ENCODE measurements around the gene TNPO3.
"Not testable (repeated sequence)": the region's sequence is repeated elsewhere in the genome, so short reads cannot be mapped to it uniquely, and the experiment has no call there.

TNPO3 gene

DNA sequence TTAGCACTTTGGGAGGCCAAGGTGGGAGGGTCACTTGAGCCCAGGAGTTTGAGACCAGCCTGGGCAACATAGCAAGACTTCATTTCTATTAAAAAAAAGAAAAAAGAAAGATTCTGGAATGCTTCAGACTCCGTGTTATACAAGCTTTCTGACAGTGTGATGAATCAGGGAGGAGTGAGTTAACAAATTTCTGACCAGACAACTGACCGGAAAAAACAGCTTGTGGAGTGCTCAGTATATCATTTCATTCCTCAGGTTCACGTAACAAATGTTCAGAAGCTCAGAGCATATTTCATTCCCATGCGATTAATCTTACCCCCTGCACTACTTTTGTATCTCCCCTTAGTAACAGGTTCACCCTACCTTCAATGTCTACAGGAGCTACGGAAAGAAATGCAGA lies 28.6 kb upstream of the TNPO3 start:
- DNase-seq (ENCODE audit: insufficient read length, low spot score) (no peak), FAIRE-seq (no peak)
- TF ChIP-seq POLR2A (IDR thresholded peaks at IDR 0.05; ENCODE audit: low read depth, low read length): no peak

DNA sequence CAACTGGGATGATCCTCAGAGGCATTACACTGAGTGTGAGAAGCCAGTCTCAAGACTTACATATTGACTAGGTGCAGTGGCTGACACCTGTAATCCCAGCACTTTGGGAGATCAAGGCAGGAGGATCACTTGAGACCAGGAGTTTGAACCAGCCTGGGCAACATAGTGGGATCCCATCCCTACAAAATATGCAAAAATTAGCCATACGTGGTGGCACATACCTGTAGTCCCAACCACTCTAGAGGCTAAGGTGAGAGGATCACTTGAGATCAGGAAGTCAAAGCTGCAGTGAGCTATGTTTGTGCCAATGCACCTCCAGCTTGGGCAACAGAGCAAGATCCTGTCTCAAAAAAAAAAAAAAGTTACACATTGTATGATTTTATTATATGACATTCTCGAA lies 23.5 kb upstream of the TNPO3 start:
- no peak for TF ChIP-seq POLR2A (IDR thresholded peaks at IDR 0.05; ENCODE audit: low read depth, low read length)
- FAIRE-seq (no peak), DNase-seq (ENCODE audit: insufficient read length, low spot score) (no peak)

GRCh38 chr7:129076886-129077285 lies 22.0 kb upstream of the TNPO3 start:
- no peak for FAIRE-seq
- no peak for TF ChIP-seq POLR2A (IDR thresholded peaks at IDR 0.05; ENCODE audit: low read depth, low read length)

GRCh38 chr7:129074994-129075393 lies 20.1 kb upstream of the TNPO3 start:
- no peak for TF ChIP-seq POLR2A (IDR thresholded peaks at IDR 0.05; ENCODE audit: low read depth, low read length)
- FAIRE-seq (no peak), DNase-seq (ENCODE audit: insufficient read length, low spot score) (no peak)

More at GRCh38 chr7:129076886-129077285, 22.0 kb upstream of the TNPO3 start:
- DNase-seq (ENCODE audit: insufficient read length, low spot score): no peak

DNA sequence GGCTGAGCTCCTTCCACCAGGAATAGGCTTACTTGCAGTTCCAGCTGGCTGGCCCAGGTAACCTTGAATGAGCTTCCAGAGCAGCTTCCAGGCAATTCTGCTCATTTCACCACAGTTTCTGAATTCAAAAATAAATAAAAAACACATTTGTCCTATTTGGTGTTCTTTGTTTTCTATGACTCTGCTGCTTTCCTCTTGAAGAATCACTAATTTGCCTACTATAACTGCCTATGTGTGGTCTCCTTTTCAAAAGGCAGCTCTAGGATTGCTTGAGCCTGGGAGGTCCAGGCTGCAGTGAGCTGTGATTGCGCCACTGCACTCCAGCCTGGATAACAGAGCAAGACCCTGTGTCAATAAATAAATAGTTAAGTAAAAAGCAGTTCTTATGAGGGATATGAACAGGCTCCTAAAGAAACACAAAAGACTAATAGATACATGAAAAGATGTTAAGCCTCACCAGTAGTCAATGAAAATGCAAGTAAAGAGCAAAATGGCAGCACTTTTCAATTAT lies 19.5 kb upstream of the TNPO3 start:
- no peak for TF ChIP-seq POLR2A (IDR thresholded peaks at IDR 0.05; ENCODE audit: low read depth, low read length)
- FAIRE-seq (no peak), DNase-seq (ENCODE audit: insufficient read length, low spot score) (no peak)

DNA sequence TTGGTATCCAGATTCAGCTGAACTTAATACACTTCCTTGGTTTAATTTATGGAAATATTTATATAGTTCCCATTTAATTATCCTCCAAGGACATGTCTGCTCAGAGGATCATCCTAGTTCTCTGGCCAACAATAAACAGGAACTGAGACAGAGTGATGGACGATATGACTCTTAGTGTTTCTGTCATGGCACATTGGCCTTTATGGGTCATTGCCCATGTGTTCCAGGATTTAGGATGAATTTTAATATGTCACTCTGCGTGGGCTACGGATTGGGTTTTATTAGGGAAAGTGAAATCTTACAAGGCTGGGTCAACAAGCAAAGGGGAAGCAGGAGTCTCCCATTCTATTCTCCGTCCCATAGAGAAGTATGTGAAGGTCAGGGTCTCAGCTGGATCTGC lies 18.8 kb upstream of the TNPO3 start:
- DNase-seq (ENCODE audit: insufficient read length, low spot score) (no peak), FAIRE-seq (no peak)
- TF ChIP-seq POLR2A (IDR thresholded peaks at IDR 0.05; ENCODE audit: low read depth, low read length): no peak

- no peak for TF ChIP-seq POLR2A (IDR thresholded peaks at IDR 0.05; ENCODE audit: low read depth, low read length)
- DNase-seq (ENCODE audit: insufficient read length, low spot score) (no peak), FAIRE-seq (no peak)
Observed at GRCh38 chr7:129073204-129073603, 18.3 kb upstream of the TNPO3 start.

GRCh38 chr7:129072479-129073011 lies 17.6 kb upstream of the TNPO3 start:
- TF ChIP-seq POLR2A (IDR thresholded peaks at IDR 0.05; ENCODE audit: low read depth, low read length): no peak
- no peak for DNase-seq (ENCODE audit: insufficient read length, low spot score)
- no peak for FAIRE-seq

GRCh38 chr7:129069021-129069420 lies 14.1 kb upstream of the TNPO3 start:
- FAIRE-seq (no peak), DNase-seq (ENCODE audit: insufficient read length, low spot score) (no peak)
- no peak for TF ChIP-seq POLR2A (IDR thresholded peaks at IDR 0.05; ENCODE audit: low read depth, low read length)

GRCh38 chr7:129067943-129068548 lies 13.1 kb upstream of the TNPO3 start:
- DNase-seq (ENCODE audit: insufficient read length, low spot score) (no peak), FAIRE-seq (no peak)
- no peak for TF ChIP-seq POLR2A (IDR thresholded peaks at IDR 0.05; ENCODE audit: low read depth, low read length)

DNA sequence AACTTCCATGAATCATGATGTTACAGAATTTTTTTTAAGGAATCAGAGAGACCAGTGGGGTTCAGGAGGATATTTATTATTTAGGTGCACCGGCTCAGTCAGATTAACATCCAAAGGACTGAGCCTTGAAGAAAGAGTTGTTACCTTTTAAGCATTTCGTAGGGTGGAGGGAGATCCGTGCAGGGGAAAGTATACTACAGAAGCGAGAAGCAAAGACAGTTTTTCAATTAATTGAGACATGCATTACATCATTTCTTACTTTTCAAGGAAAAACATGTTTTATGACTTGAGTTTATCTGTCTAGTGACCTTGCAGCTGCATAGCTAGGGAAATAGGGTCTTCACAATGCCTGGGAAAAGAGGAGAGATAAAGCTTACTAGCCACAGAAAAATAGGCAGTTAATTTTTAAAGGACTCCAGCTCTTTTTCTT lies 12.2 kb upstream of the TNPO3 start:
- not testable (repeated sequence) for DNase-seq (ENCODE audit: insufficient read length, low spot score); FAIRE-seq

- FAIRE-seq: no peak
- no peak for TF ChIP-seq POLR2A (IDR thresholded peaks at IDR 0.05; ENCODE audit: low read depth, low read length)
- DNase-seq (ENCODE audit: insufficient read length, low spot score): peak; percentile 42
Observed at GRCh38 chr7:129066290-129067131, 11.6 kb upstream of the TNPO3 start.

DNA sequence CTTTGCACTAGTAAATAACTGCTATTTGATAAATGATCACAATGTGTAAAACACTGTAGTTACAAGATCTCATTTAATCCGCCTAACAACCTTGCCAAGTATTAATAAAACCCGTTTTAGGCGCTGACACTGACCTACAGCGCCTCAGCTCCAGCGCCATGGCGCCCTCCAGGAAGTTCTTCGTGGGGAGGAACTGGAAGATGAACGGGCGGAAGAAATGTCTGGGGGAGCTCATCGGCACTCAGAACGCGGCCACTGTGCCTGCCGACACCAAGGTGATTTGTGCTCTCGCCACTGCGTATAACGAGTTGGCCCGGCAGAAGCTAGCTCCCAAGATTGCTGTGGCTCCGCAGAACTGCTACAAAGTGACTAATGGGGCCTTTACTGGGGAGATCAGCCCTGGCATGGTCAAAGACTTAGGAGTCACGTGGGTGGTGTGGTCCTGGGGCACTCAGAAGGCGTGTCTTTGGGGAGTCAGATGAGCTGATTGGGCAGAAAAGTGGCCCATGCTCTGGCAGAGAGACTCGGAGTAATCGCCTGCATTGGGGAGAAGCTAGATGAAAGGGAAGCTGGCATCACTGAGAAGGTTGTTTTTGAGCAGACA lies 1.1 kb upstream of the TNPO3 start:
- DNase-seq (ENCODE audit: insufficient read length, low spot score) (no peak), FAIRE-seq (no peak)
- no peak for TF ChIP-seq POLR2A (IDR thresholded peaks at IDR 0.05; ENCODE audit: low read depth, low read length)

DNA sequence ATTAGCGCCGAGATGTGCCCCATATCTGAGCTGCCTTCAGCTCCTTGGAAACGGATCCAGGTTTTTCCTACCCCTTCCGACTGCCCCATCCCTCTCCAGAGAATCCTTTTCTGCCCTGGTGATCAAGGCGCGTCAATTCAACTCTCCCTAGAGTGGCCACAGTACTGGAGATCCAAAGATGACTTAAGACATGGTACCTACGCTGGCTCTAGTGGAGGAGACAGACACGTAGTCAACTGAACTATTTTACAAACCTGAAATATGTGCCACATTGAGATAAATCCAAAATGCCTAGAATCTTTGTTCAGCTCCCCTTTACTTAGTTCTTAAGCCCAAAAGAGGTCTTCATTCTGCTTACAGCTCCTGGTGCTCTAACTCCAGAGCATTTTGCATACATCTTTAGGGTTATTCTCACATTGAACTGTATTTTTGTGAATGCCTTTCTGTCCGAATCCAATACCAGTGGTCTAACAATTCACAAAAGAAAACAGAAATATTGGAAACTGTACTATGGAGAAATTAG lies 444 bp upstream of the TNPO3 start:
- no peak for TF ChIP-seq POLR2A (IDR thresholded peaks at IDR 0.05; ENCODE audit: low read depth, low read length)
- no peak for FAIRE-seq

More for the DNA sequence above, 444 bp upstream of the TNPO3 start:
- no peak for DNase-seq (ENCODE audit: insufficient read length, low spot score)
